SK-N-SH (cell line): Measurements from ENCODE around the gene MMP24OS. TPM values are rescaled to one million over a fixed set of nuclear protein-coding genes. Genes with fewer than 3 reads are reported as not detected.

Experiments
- CTCF ChIA-PET: fragments of 300-600, 350-600 bp; formaldehyde crosslinking; extraction: SDS; loops from one replicate; lab custom pipeline; 2021; lab: Yijun Ruan, JAX
- POLR2A ChIA-PET: fragments of 350-600 bp; sonication (Branson Sonifier 250); formaldehyde crosslinking; extraction: SDS; loops from one replicate; lab custom pipeline; 2020; ENCODE audit warnings: antibody characterized with exemption, inconsistent platforms; lab: Yijun Ruan, JAX
- DNase-seq: peaks from one replicate; pipeline ENCODE4 v3.0.0; 2012
- H2AFZ ChIP-seq: fragments of 200-600 bp; sonication (generic); 2 replicates; pipeline ENCODE4 v1.8.1; 2016; ENCODE audit warnings: antibody characterized with exemption, mild to moderate bottlenecking, low read depth
- H3F3A ChIP-seq: fragments of 200-600 bp; sonication (generic); replicated peaks from 2 replicates; pipeline ENCODE3; 2016; ENCODE audit warnings: antibody characterized with exemption, mild to moderate bottlenecking; ENCODE audit not compliant: insufficient read depth
- H3K27ac ChIP-seq, 2 experiments: fragments of 200-500 bp in 1 of 2; fragments of 200-600 bp in 1 of 2; sonication (Bioruptor generic) in 1 of 2; sonication (generic), shearing (Covaris generic) in 1 of 2; 2 replicates each; pipeline versions ENCODE4 v1.5.1 to v1.6.1; 2014 to 2016; ENCODE audit warnings: low read depth in 2 of 2, inconsistent platforms in 1 of 2, low read length in 1 of 2, mild to moderate bottlenecking in 1 of 2, mixed read lengths in 1 of 2
- H3K27me3 ChIP-seq: fragments of 200-600 bp; sonication (generic), shearing (Covaris generic); 2 replicates; pipeline ENCODE4 v1.6.1; 2016; ENCODE audit warnings: mixed run types; ENCODE audit not compliant: insufficient read depth
- H3K36me3 ChIP-seq, 2 experiments: fragments of 200-500 bp in 1 of 2; fragments of 200-600 bp in 1 of 2; sonication (Bioruptor generic) in 1 of 2; sonication (generic) in 1 of 2; replicated peaks in 1 of 2; 2 replicates each; pipeline versions ENCODE3 to v1.5.1; 2014 to 2016; ENCODE audit warnings: low read length in 1 of 2, mild to moderate bottlenecking in 1 of 2; ENCODE audit not compliant: insufficient read depth in 2 of 2, control insufficient read depth in 1 of 2
- H3K4me1 ChIP-seq, 2 experiments: fragments of 200-500 bp in 1 of 2; fragments of 200-600 bp in 1 of 2; sonication (Bioruptor generic) in 1 of 2; sonication (generic), shearing (Covaris generic) in 1 of 2; 2 replicates each; pipeline versions ENCODE4 v1.5.1 to v1.6.1; 2014 to 2016; ENCODE audit warnings: low read depth in 1 of 2, low read length in 1 of 2, mixed run types in 1 of 2; ENCODE audit not compliant: insufficient read depth in 2 of 2, control insufficient read depth in 1 of 2
- H3K4me2 ChIP-seq: fragments of 200-600 bp; sonication (generic), shearing (Covaris generic); 2 replicates; pipeline ENCODE4 v1.6.1; 2017; ENCODE audit warnings: mixed run types
- H3K4me3 ChIP-seq, 2 experiments: fragments of 200-500 bp in 1 of 2; fragments of 200-600 bp in 1 of 2; sonication (Bioruptor generic) in 1 of 2; sonication (generic), shearing (Covaris generic) in 1 of 2; 2 replicates each; pipeline versions ENCODE4 v1.5.1 to v1.8.1; 2014 to 2016; ENCODE audit warnings: low read depth in 2 of 2, inconsistent platforms in 1 of 2, low read length in 1 of 2, mild to moderate bottlenecking in 1 of 2, mixed read lengths in 1 of 2, moderate library complexity in 1 of 2
- H3K79me2 ChIP-seq: fragments of 200-600 bp; sonication (generic); 2 replicates; pipeline ENCODE4 v1.8.1; 2017; ENCODE audit warnings: mild to moderate bottlenecking; ENCODE audit not compliant: insufficient read depth
- H3K9ac ChIP-seq: fragments of 200-600 bp; sonication (generic); 2 replicates; pipeline ENCODE4 v1.6.1; 2017; ENCODE audit warnings: mixed run types
- H3K9me2 ChIP-seq: fragments of 200-600 bp; sonication (generic); 2 replicates; pipeline ENCODE4 v1.6.1; 2017; ENCODE audit warnings: mixed run types
- H3K9me3 ChIP-seq: fragments of 200-600 bp; sonication (generic); 2 replicates; pipeline ENCODE4 v1.6.1; 2017; ENCODE audit warnings: mixed run types, mild to moderate bottlenecking, moderate library complexity
- H4K20me1 ChIP-seq: fragments of 200-600 bp; sonication (generic); 2 replicates; pipeline ENCODE4 v1.6.1; 2017; ENCODE audit warnings: mild to moderate bottlenecking, mixed run types; ENCODE audit not compliant: insufficient read depth
- EZH2phosphoT487 ChIP-seq: fragments of 200-600 bp; sonication (generic); IDR thresholded peaks from 2 replicates; pipeline ENCODE4 v1.6.1; 2017; ENCODE audit warnings: low read depth, mixed run types, mild to moderate bottlenecking, antibody characterized with exemption, moderate library complexity, borderline replicate concordance
- FOSL2 ChIP-seq: IDR thresholded peaks from 2 replicates; pipeline ENCODE4 v1.4.0; 2012; ENCODE audit warnings: low read depth, mild to moderate bottlenecking, moderate library complexity, borderline replicate concordance
- FOXM1 ChIP-seq: IDR thresholded peaks from 2 replicates; pipeline ENCODE4 v1.4.0; 2012; ENCODE audit warnings: low read depth, mild to moderate bottlenecking
- GABPA ChIP-seq: IDR thresholded peaks from 2 replicates; pipeline ENCODE4 v1.4.0; 2012; ENCODE audit warnings: low read depth, mild to moderate bottlenecking
- JUND ChIP-seq: IDR thresholded peaks from 2 replicates; pipeline ENCODE4 v1.4.0; 2012
- MEF2A ChIP-seq: IDR thresholded peaks from 2 replicates; pipeline ENCODE4 v1.4.0; 2012; ENCODE audit warnings: low read depth, borderline replicate concordance
- MXI1 ChIP-seq: IDR thresholded peaks from 2 replicates; pipeline ENCODE4 v1.6.1; 2012; ENCODE audit warnings: mild to moderate bottlenecking, low read depth, low read length, improper control_type of control experiment
- POLR2AphosphoS5 ChIP-seq: IDR thresholded peaks from 2 replicates; pipeline ENCODE4 v1.6.1; 2012; ENCODE audit warnings: low read depth, low read length
- RAD21 ChIP-seq: IDR thresholded peaks from 2 replicates; pipeline ENCODE4 v1.6.1; 2012; ENCODE audit warnings: mild to moderate bottlenecking, low read length
- RCOR1 ChIP-seq: fragments of 150-350 bp; IDR thresholded peaks from 2 replicates; pipeline ENCODE4 v1.6.1; 2017; ENCODE audit warnings: antibody characterized with exemption, low read length
- RXRA ChIP-seq: IDR thresholded peaks from 2 replicates; pipeline ENCODE4 v1.4.0; 2012; ENCODE audit warnings: low read depth, mild to moderate bottlenecking, borderline replicate concordance
- SIN3A ChIP-seq: IDR thresholded peaks from 2 replicates; pipeline ENCODE4 v1.6.1; 2012; ENCODE audit warnings: low read depth, mild to moderate bottlenecking, low read length, moderate library complexity, borderline replicate concordance
- SMC3 ChIP-seq: IDR thresholded peaks from 2 replicates; pipeline ENCODE4 v1.6.1; 2012; ENCODE audit warnings: low read depth, low read length, improper control_type of control experiment
- TAF1 ChIP-seq: IDR thresholded peaks from 2 replicates; pipeline ENCODE4 v1.6.1; 2012; ENCODE audit warnings: low read depth, mild to moderate bottlenecking, low read length, moderate library complexity, borderline replicate concordance
- TEAD4 ChIP-seq: IDR thresholded peaks from 2 replicates; pipeline ENCODE4 v1.4.0; 2012; ENCODE audit warnings: mild to moderate bottlenecking, borderline replicate concordance; ENCODE audit not compliant: insufficient read depth
- USF2 ChIP-seq: fragments of 150-350 bp; IDR thresholded peaks from 2 replicates; pipeline ENCODE4 v1.6.1; 2017; ENCODE audit warnings: antibody characterized with exemption, low read length, low read depth, borderline replicate concordance
- YY1 ChIP-seq: IDR thresholded peaks from 2 replicates; pipeline ENCODE4 v1.4.0; 2012; ENCODE audit warnings: low read depth, mild to moderate bottlenecking
- ZBTB33 ChIP-seq: IDR thresholded peaks from 2 replicates; pipeline ENCODE4 v1.4.0; 2012; ENCODE audit warnings: low read depth, borderline replicate concordance
- WGBS: methylation state at CpG from one replicate; pipeline ENCODE4 v1.1.6; 2017; ENCODE audit warnings: low lambda C conversion rate; 5-methylcytosine and 5-hydroxymethylcytosine counted together
- polyA plus RNA-seq, 3 experiments: library from polyadenylated mRNA; depleted of rRNA; stranded (reverse); fragments of >200 nt; gene quantifications; 2 replicates each; pipeline ENCODE4 v1.2.3, GENCODE V29; 2012
- TF ChIP-seq, protein P1 (sequence below): IDR thresholded peaks from 2 replicates; pipeline ENCODE4 v1.6.1; 2012; ENCODE audit warnings: mild to moderate bottlenecking, low read depth, low read length, moderate library complexity
- TF ChIP-seq, protein P2 (sequence below): IDR thresholded peaks from 2 replicates; pipeline ENCODE4 v1.4.0; 2012; ENCODE audit warnings: low read depth, borderline replicate concordance

Gene MMP24OS
- polyA plus RNA-seq, 1 of the 3 experiments (the other 2 are of a cell fraction), result 53.1 TPM

GRCh38 chr20:35246723-35247122, 31.2 kb downstream of the MMP24OS start:
- Histone ChIP-seq H3K27ac (no peak overlapping the region), H3K36me3 (no peaks in the 10 kb centered on the region), H3K4me2 (no peak overlapping the region), H3K9me3 (no peaks in the 10 kb centered on the region), H3K9ac (no peak overlapping the region), H4K20me1 (no peaks in the 10 kb centered on the region), H3K4me1 (no peaks in the 10 kb centered on the region; a peak in 1 of 4 replicates), H3K79me2 (no peaks in the 10 kb centered on the region), H2AFZ (no peak overlapping the region), H3F3A (no peaks in the 10 kb centered on the region), H3K9me2 (no peaks in the 10 kb centered on the region), H3K27me3 (no peaks in the 10 kb centered on the region), H3K4me3 (no peak overlapping the region)
- ChIA-PET CTCF (interaction anchor here (1.2 kb wide), 1 partner anchor 13 kb away, joined by 3 read pairs; no protein-coding TSS in a partner anchor), POLR2A (no interaction called here)
- WGBS, result 89% methylated on average over 12 of the region's 12 CpGs
- no peak for TF ChIP-seq POLR2AphosphoS5
- TF ChIP-seq, protein P1, sequence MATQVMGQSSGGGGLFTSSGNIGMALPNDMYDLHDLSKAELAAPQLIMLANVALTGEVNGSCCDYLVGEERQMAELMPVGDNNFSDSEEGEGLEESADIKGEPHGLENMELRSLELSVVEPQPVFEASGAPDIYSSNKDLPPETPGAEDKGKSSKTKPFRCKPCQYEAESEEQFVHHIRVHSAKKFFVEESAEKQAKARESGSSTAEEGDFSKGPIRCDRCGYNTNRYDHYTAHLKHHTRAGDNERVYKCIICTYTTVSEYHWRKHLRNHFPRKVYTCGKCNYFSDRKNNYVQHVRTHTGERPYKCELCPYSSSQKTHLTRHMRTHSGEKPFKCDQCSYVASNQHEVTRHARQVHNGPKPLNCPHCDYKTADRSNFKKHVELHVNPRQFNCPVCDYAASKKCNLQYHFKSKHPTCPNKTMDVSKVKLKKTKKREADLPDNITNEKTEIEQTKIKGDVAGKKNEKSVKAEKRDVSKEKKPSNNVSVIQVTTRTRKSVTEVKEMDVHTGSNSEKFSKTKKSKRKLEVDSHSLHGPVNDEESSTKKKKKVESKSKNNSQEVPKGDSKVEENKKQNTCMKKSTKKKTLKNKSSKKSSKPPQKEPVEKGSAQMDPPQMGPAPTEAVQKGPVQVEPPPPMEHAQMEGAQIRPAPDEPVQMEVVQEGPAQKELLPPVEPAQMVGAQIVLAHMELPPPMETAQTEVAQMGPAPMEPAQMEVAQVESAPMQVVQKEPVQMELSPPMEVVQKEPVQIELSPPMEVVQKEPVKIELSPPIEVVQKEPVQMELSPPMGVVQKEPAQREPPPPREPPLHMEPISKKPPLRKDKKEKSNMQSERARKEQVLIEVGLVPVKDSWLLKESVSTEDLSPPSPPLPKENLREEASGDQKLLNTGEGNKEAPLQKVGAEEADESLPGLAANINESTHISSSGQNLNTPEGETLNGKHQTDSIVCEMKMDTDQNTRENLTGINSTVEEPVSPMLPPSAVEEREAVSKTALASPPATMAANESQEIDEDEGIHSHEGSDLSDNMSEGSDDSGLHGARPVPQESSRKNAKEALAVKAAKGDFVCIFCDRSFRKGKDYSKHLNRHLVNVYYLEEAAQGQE, result no peak
- no peak for TF ChIP-seq FOXM1
- no peak for TF ChIP-seq RCOR1
- TF ChIP-seq YY1, result no peak
- TF ChIP-seq, protein P2, sequence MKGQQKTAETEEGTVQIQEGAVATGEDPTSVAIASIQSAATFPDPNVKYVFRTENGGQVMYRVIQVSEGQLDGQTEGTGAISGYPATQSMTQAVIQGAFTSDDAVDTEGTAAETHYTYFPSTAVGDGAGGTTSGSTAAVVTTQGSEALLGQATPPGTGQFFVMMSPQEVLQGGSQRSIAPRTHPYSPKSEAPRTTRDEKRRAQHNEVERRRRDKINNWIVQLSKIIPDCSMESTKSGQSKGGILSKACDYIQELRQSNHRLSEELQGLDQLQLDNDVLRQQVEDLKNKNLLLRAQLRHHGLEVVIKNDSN, result no peak
- TF ChIP-seq MEF2A, result no peak
- TF ChIP-seq MXI1, result no peak
- TF ChIP-seq ZBTB33, result no peak
- no peak for TF ChIP-seq EZH2phosphoT487
- TF ChIP-seq RXRA, result no peak
- no peak for TF ChIP-seq FOSL2
- TF ChIP-seq TEAD4, result no peak
- no peak for TF ChIP-seq TAF1
- TF ChIP-seq SIN3A, result no peak
- no peak for TF ChIP-seq USF2
- TF ChIP-seq RAD21, result no peak
- no peak for TF ChIP-seq SMC3
- TF ChIP-seq GABPA, result no peak
- no peak for TF ChIP-seq JUND
- DNase-seq, result no peak
